ENCODE measurements around the gene P2RY12. TPM values are rescaled to one million over a fixed set of nuclear protein-coding genes. Genes with fewer than 3 reads are reported as not detected.

P2RY12 gene
- total and polyA plus RNA-seq, 2 of the 4 experiments (the other 2 are of a cell fraction): not detected

DNA sequence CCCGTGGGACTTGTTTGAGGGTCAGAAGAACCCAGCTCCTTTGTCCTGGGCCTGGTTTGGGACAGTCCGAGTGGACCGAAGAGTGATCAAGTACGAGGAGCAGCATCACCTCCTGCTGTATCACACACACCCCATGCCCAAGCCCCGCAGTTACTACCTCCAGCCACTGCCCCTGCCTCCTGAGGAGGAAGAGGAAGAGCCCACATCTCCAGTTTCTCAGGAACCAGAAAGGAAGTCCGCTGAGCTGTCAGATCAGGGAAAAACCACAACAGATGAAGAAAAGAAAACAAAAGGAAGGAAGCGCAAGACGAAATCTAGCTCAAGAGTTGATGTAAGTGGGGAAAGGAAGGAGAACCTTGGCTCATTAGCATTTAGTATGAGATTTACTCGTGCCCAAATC lies 3.3 kb upstream of the P2RY12 start:
- no peak overlapping the region for H3K4ac ChIP-seq (ENCODE audit: low read depth, low read length)
- no peak overlapping the region for H4K5ac ChIP-seq (ENCODE audit: low read depth, low read length)
- H3K36me3 ChIP-seq (ENCODE audit: control insufficient read depth, insufficient read depth, low read length): no peaks in the 10 kb centered on the region
- peak overlapping the region; percentile 14 for H2AFZ ChIP-seq (replicated peaks; ENCODE audit: low read length, poor library complexity)
- no peaks in the 10 kb centered on the region for H3K9me3 ChIP-seq (ENCODE audit: control insufficient read depth, insufficient read depth, low read length)
- H2AK5ac ChIP-seq (ENCODE audit: low read depth, low read length): no peak overlapping the region
- H3K27me3 ChIP-seq (ENCODE audit: control insufficient read depth, insufficient read depth, low read length): no peaks in the 10 kb centered on the region
- H4K91ac ChIP-seq (ENCODE audit: insufficient read depth, low read depth, low read length): no peak overlapping the region
- H3K79me1 ChIP-seq (ENCODE audit: low read depth in 1 of 2, low read length in 2 of 2): no peaks in the 10 kb centered on the region
- dilution Hi-C loops (cut with HindIII; ENCODE audit: low sequenced_read_pairs, unreplicated experiment) (no loop called here), intact Hi-C loops (cut with micrococcal nuclease) (no loop called here), in situ Hi-C loops (cut with MboI; ENCODE audit: low sequenced_read_pairs) (no loop called here)
- H3K56ac ChIP-seq (ENCODE audit: extremely low read depth, insufficient read depth, low read length): no peak overlapping the region
- no peak for ATAC-seq (ENCODE audit: low read depth)
- no peaks in the 10 kb centered on the region for H3K4me1 ChIP-seq (ENCODE audit: control insufficient read depth, insufficient read depth, low read length)
- no peaks in the 10 kb centered on the region for H3K9me1 ChIP-seq (ENCODE audit: insufficient read depth, low read length)
- H2BK15ac ChIP-seq (ENCODE audit: low read depth, low read length): no peak overlapping the region
- no peak overlapping the region for H3K18ac ChIP-seq (ENCODE audit: low read depth, low read length)
- ChIA-PET POLR2A (ENCODE audit: unreplicated experiment) (no interaction called here), CTCF (interaction anchor here (0.6 to 1.1 kb wide), 3 partner anchors 8 to 52 kb away, joined by 3 read pairs; no protein-coding TSS in a partner anchor)
- H3K27ac ChIP-seq (ENCODE audit: insufficient read depth, low read length): no peak overlapping the region
- no CpG with 5 or more reads among the region's 9 CpGs for WGBS, 2 experiments (ENCODE audit: extremely low coverage in 2 of 2, insufficient read length in 1 of 2)
- no peak for DNase-seq
- no peak overlapping the region for H3K4me3 ChIP-seq (ENCODE audit: insufficient read depth, low read depth, low read length)
- H4K20me1 ChIP-seq (ENCODE audit: insufficient read depth, low read length): no peaks in the 10 kb centered on the region
- no peak overlapping the region for H2BK5ac ChIP-seq (ENCODE audit: low read depth, low read length, poor library complexity, severe bottlenecking)
- BruUV-seq (replicated peaks): no TSS peak
- no peak overlapping the region for H3K23ac ChIP-seq (ENCODE audit: low read depth, low read length)
- no peak overlapping the region for H3K4me2 ChIP-seq (ENCODE audit: low read depth, low read length)
- no peak overlapping the region for H2AK9ac ChIP-seq (replicated peaks; ENCODE audit: low read depth, low read length, poor library complexity)
- no peak overlapping the region for H4K8ac ChIP-seq (ENCODE audit: low read depth in 2 of 2, low read length in 2 of 2)
- no peak overlapping the region for H3K14ac ChIP-seq (replicated peaks; ENCODE audit: low read depth, low read length)
- TF ChIP-seq NFE2L2 (IDR thresholded peaks at IDR 0.05; ENCODE audit: low read depth, low read length): no peak
- no peak for TF ChIP-seq POLR2A (IDR thresholded peaks at IDR 0.05; ENCODE audit: low read depth, low read length)
- TF ChIP-seq SMC3 (IDR thresholded peaks at IDR 0.05; ENCODE audit: low read depth, low read length): no peak
- TF ChIP-seq, protein P1, sequence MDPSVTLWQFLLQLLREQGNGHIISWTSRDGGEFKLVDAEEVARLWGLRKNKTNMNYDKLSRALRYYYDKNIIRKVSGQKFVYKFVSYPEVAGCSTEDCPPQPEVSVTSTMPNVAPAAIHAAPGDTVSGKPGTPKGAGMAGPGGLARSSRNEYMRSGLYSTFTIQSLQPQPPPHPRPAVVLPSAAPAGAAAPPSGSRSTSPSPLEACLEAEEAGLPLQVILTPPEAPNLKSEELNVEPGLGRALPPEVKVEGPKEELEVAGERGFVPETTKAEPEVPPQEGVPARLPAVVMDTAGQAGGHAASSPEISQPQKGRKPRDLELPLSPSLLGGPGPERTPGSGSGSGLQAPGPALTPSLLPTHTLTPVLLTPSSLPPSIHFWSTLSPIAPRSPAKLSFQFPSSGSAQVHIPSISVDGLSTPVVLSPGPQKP (IDR thresholded peaks at IDR 0.05; ENCODE audit: borderline replicate concordance, low read depth, low read length): no peak
- TF ChIP-seq, protein P2, sequence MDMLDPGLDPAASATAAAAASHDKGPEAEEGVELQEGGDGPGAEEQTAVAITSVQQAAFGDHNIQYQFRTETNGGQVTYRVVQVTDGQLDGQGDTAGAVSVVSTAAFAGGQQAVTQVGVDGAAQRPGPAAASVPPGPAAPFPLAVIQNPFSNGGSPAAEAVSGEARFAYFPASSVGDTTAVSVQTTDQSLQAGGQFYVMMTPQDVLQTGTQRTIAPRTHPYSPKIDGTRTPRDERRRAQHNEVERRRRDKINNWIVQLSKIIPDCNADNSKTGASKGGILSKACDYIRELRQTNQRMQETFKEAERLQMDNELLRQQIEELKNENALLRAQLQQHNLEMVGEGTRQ (IDR thresholded peaks at IDR 0.05; ENCODE audit: low read depth, low read length): no peak
- no peak for TF ChIP-seq RCOR1 (IDR thresholded peaks at IDR 0.05; ENCODE audit: insufficient replicate concordance, low read length)
- no peak for TF ChIP-seq RFX5 (IDR thresholded peaks at IDR 0.05; ENCODE audit: low read depth, low read length)
- no peak for TF ChIP-seq CEBPB (IDR thresholded peaks at IDR 0.05; ENCODE audit: low read depth, low read length)
- TF ChIP-seq FOS (IDR thresholded peaks at IDR 0.05; ENCODE audit: low read depth, low read length): no peak
- TF ChIP-seq, protein P3, sequence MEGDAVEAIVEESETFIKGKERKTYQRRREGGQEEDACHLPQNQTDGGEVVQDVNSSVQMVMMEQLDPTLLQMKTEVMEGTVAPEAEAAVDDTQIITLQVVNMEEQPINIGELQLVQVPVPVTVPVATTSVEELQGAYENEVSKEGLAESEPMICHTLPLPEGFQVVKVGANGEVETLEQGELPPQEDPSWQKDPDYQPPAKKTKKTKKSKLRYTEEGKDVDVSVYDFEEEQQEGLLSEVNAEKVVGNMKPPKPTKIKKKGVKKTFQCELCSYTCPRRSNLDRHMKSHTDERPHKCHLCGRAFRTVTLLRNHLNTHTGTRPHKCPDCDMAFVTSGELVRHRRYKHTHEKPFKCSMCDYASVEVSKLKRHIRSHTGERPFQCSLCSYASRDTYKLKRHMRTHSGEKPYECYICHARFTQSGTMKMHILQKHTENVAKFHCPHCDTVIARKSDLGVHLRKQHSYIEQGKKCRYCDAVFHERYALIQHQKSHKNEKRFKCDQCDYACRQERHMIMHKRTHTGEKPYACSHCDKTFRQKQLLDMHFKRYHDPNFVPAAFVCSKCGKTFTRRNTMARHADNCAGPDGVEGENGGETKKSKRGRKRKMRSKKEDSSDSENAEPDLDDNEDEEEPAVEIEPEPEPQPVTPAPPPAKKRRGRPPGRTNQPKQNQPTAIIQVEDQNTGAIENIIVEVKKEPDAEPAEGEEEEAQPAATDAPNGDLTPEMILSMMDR (conservative IDR thresholded peaks at IDR 0.05; ENCODE audit: low read depth, low read length): no peak
- TF ChIP-seq CHD1 (IDR thresholded peaks at IDR 0.05; ENCODE audit: low read depth, low read length): no peak
- TF ChIP-seq MAFK (IDR thresholded peaks at IDR 0.05; ENCODE audit: low read depth, low read length): no peak
- no peak for TF ChIP-seq MXI1 (IDR thresholded peaks at IDR 0.05; ENCODE audit: borderline replicate concordance, low read depth, low read length)
- H3K9ac ChIP-seq (ENCODE audit: low read depth, low read length): no peak overlapping the region
- H2BK120ac ChIP-seq (ENCODE audit: low read depth, low read length): no peak overlapping the region
- no peak overlapping the region for H2BK20ac ChIP-seq (ENCODE audit: low read depth, low read length)
